Hepatic stellate cell (primary cell): Measurements from ENCODE around the gene TRPV4.

Experiments
- DNase-seq: peaks from one replicate; pipeline ENCODE4 v3.0.0; 2011; ENCODE audit warnings: low spot score

The TRPV4 gene

DNA sequence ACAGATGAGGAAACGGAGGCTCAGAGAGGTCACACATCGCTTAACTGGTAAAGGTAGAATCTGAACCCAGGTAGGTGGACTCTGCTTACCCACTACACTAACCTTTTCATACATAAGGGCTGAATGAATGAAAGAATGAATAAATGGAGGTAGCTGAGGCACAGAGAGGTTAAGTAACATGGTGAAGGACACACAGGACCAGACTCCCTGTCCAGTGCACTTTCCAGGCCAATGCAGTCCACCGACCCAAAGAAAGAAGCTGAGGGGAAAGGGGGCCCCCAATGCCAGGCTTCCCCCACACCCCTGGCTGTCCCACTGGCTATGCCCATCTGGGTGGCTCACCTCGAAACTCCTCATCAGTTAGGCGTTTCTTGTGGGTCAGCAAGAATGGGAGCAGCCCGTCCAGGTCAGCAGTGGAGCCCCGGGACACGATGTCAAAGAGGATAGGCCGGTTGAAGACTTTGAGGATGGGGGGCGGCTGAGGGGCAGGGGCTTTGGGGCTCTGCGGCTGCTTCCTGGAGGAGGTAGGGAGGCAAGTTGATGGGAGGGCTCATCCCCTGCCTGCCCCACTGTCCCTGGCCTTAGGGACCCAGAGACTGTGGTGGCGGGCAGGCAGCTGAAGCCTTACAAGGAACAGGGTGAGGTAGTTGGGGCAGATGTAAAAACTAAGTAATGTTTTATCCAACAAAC, 25.1 kb downstream of the TRPV4 start:
- no peak for DNase-seq

- peak; percentile 87 for DNase-seq
These were observed 28.1 kb downstream of the TRPV4 start for GRCh38 chr12:109804820-109805761.

DNA sequence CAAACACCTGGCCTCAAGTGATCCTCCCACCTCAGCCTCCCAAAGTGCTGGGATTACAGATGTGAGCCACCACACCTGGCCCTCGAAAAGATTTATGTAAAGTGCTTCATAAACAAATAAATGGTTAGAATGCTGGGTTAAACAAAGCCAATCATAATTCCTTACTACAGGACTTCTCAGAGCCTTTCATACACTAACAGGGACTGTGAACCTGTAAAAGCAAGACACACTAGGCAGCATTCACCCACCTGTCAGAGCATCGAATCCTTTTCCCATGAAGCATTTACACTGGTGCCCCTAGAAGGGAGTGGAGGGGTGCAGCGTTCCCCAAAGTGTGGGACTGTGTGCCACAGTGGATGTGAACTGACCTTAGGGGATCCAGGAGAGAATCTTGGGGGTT, 29.5 kb downstream of the TRPV4 start:
- DNase-seq: no peak

DNA sequence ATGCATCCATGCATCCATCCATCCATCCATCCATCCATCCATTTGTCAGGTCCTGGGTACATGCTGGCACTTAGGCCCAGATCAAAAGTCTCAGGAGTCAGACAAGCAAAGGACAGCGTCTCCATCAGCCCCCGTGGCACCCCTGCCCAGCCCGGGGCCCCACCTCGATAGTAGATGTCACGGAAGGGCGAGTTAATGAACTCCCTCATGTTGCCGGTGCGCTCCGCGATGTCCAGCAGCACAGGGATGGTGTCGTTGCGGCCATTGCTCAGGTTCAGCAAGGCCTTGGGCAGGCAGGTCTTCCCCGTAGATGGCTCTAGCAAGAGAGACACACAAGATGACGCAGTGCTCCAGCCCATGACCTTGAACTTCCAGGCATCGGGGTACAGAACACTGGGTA, 30.4 kb downstream of the TRPV4 start:
- DNase-seq: no peak

DNA sequence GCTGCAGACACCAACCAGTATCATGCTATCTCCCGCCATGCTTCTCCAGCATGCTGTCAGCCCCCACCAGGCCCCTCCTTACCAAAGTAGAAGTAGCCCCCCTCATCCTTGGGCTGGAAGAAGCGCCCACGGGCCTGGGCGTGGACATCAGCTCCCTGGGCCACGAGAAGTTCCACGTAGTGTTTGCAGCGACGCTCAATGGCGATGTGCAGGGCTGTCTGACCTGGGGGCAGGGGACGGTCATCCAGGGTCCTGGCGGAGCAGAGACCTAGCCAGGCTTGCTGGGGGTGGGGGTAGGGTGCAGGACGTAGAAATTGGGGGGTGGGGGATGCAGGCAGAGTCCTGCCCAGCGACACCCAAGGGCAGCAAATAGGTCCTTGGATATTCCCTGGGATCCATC, 32.7 kb downstream of the TRPV4 start:
- DNase-seq: no peak

GRCh38 chr12:109798691-109799090, 34.5 kb downstream of the TRPV4 start:
- DNase-seq: no peak

DNA sequence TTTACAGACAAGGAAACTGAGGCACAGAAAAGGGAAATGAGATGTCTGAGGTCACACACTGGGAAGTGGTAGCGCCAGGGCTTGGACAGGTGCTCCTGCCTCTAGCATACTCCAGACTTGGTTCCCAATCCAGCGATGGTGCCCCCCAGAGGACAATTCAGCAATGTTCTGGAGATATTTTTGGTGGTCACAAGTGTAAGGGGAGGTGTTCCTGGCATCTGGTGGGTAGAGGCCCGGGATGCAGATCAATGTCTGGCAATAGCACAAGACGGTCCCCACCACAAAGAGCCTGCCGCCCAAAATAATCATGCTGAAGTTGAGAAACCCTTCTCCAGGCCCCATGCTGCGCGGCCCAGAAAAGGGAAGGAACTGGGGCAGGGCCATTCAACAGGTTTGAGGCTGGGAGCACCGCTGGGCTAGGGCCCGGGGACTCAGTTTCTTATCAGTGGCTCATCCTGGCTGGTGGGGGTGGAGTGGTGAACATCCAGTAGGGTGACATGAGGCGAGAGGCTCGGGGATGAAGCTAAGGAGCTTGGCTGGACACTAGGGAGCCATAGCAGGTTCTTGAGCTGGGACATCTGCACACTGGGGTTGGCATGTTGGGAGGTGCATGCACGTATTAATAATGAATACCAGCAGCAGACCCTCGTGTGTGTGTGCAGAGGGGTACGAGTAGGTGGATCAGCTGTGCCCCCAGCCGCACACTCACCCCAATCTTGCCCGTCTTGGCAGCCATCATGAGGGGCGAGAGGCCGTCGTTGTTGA, 35.1 kb downstream of the TRPV4 start:
- no peak for DNase-seq

DNA sequence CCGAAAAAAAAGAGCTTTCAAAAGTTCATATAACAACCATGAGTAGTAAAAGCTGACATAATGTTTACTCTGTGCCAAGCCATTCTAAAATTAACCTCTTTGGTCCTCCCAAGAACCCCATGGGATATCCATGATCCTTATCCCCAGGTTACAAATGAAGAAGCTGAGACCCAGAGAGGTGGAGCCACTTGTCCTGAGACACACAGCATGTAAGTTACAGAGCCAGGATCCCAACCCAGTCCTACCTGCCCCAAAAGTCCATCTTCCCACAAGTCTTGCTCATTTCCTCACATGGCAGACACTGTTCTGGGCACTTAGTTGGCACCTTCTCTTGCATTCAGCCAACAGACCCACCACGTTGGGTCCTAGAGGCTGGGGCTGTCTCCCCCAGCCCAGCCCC, 37.1 kb downstream of the TRPV4 start:
- DNase-seq: no peak

GRCh38 chr12:109795023-109795422, 38.2 kb downstream of the TRPV4 start:
- DNase-seq: peak; percentile 54

DNA sequence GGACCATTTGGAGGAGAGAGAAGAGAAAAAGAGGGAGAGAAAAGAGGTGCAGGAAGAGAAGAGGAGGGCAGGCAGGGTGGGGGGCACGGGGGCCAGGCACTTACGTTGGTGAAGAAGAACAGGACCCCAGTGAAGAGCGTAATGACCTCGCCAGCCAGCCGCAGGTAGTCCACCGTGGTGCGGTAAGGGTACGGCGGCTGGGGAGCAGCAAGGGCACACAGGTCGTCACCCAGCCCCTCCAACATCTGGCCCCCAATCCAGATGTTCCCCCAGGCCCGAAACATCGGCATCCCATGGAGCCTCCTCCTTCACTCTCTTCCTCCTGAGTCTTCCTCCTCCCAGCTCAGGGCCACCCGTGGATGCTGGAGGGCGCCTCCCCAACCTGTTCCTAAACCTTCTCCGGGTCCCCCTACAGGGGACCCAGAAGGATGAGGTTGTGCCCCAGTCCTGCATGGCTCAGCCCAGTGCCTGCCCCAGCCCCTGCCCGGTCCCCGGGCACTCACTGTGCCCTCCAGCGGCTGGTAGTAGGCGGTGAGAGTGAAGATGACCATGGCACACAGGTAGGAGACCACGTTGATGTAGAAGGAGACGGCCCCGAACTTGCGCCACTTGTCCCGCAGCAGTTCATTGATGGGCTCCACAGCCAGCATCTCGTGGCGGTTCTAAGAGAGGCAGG, 39.2 kb downstream of the TRPV4 start:
- no peak for DNase-seq

- no peak for DNase-seq
These were observed 39.8 kb downstream of the TRPV4 start for GRCh38 chr12:109793411-109793810.

- DNase-seq: no peak
These were observed 40.2 kb downstream of the TRPV4 start for GRCh38 chr12:109792992-109793391.

GRCh38 chr12:109789526-109790048, 43.6 kb downstream of the TRPV4 start:
- DNase-seq: no peak

GRCh38 chr12:109786799-109787198, 46.4 kb downstream of the TRPV4 start:
- no peak for DNase-seq

DNA sequence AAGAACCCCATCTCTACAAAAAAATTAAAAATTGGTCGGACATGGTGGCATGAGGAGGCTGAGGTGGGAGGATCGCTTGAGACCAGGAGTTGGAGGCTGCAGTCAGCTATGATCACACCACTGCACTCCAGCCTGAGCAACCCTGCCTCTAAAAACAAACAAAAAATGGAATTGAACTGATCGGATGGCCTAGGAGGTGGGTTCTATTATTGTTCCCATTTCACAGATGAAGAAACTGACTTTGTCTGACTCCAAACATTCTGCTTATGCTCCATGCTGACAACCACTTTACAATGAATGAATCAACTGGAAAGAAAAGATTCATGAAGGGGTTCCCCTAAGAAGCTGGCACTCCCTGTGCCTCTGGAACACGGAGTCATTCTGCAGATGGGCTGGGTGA, 47.3 kb downstream of the TRPV4 start:
- DNase-seq: no peak

DNA sequence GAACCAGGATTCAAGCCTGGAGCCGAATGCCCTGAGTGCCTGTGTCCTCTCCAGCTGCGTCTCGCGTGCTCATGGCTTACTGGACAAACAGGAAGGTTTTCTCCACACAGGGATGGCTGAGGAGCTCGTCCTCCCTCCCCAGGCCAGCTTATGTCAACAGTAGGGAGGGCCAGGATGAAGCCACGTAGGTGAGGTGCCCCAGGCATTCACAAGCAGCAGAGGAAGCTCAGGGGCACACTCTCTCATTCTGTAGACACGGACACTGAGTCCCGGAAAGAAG, 49.3 kb downstream of the TRPV4 start:
- no peak for DNase-seq

DNA sequence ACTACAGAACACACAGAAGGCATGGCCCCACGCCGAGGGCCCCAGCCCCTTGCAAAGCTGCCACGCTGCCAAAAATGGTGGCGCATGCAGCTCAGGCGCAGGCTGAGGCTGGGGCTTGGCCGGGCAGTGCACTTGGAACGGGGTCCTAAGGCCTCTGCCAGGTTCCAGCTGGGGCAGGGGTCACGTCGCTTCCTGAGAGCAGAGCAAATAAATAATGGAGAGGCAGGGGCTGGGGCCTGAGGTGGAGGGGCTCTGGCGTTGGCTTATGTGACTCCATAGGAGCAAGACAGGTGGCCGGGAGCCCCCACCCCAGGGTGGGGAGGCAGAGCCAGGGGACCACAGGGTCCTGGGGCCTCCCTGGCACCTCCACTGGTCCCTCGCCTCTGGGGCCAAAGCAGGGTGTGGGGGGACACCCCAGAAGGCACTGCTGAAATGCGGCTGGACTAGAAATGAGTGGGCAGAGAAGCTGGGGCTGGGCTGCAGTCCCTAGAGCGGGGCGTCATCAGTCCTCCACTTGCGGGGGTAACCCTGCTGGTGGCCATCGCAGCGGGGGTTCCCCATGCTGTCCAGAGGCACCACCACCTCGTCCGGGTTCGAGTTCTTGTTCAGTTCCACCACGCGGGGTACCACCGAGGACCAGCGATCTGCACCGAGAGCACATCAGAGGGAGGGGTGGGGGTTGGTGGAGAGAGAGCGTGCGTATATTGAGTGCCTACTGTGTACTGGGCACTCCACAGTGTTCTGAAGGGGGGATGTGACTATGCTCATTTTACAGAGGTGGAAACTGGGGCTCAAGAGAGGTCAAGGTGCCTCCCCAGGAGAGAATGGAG, 49.8 kb downstream of the TRPV4 start:
- DNase-seq: no peak

DNA sequence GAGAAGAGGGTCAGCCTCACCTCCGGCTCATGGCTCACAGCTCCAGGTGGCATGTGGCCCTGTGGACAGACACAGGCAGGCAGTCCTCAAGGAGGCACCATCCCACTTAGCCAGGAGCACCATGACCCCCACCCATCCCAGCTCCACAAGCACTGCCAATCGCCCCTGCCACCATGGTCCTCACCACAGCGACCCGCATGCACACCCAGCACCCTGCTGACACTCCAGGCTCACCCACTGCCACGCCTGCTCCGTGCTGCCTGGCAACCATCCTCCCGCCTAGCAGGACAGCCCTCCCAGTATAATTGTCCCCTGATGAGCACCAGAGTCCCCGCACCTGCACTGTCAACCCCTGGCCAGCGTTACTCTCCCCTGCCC, 50.9 kb downstream of the TRPV4 start:
- no peak for DNase-seq

- DNase-seq: no peak
These were observed 51.4 kb downstream of the TRPV4 start for GRCh38 chr12:109781668-109782325.

- no peak for DNase-seq
These were observed 53.8 kb downstream of the TRPV4 start for GRCh38 chr12:109779382-109779781.

GRCh38 chr12:109778684-109779083, 54.5 kb downstream of the TRPV4 start:
- DNase-seq: no peak
